ENCODE measurements around the gene DHRSX.
"Not testable (repeated sequence)": the region's sequence is repeated elsewhere in the genome, so short reads cannot be mapped to it uniquely, and the experiment has no call there.

The DHRSX gene

GRCh38 chrX:2492531-2493218, 8.1 kb downstream of the DHRSX start:
- DNase-seq, result no peak

GRCh38 chrX:2490634-2491033, 10.1 kb downstream of the DHRSX start:
- DNase-seq, result no peak

GRCh38 chrX:2489446-2490445, 11.0 kb downstream of the DHRSX start:
- no peak for DNase-seq

GRCh38 chrX:2488621-2489285, 12.0 kb downstream of the DHRSX start:
- DNase-seq, result no peak

- no peak for DNase-seq
Measured at GRCh38 chrX:2487366-2487765, 13.4 kb downstream of the DHRSX start.

- DNase-seq, result no peak
Measured at GRCh38 chrX:2486476-2487133, 14.2 kb downstream of the DHRSX start.

GRCh38 chrX:2485789-2486345, 14.9 kb downstream of the DHRSX start:
- DNase-seq, result no peak

- DNase-seq, result no peak
Measured at GRCh38 chrX:2484721-2485648, 15.8 kb downstream of the DHRSX start.

GRCh38 chrX:2484256-2484655, 16.5 kb downstream of the DHRSX start:
- no peak for DNase-seq

GRCh38 chrX:2483398-2484060, 17.2 kb downstream of the DHRSX start:
- DNase-seq, result no peak

GRCh38 chrX:2481597-2481996, 19.2 kb downstream of the DHRSX start:
- not testable (repeated sequence) for DNase-seq

- not testable (repeated sequence) for DNase-seq
Measured at GRCh38 chrX:2479982-2480381, 20.8 kb downstream of the DHRSX start.

GRCh38 chrX:2479420-2479780, 21.4 kb downstream of the DHRSX start:
- no peak for DNase-seq

GRCh38 chrX:2478546-2479419, 22.0 kb downstream of the DHRSX start:
- no peak for DNase-seq

GRCh38 chrX:2477313-2477712, 23.5 kb downstream of the DHRSX start:
- not testable (repeated sequence) for DNase-seq

GRCh38 chrX:2474963-2475726, 25.6 kb downstream of the DHRSX start:
- no peak for DNase-seq

- no peak for DNase-seq
Measured at GRCh38 chrX:2474280-2474962, 26.4 kb downstream of the DHRSX start.

- not testable (repeated sequence) for DNase-seq
Measured at GRCh38 chrX:2473064-2473463, 27.7 kb downstream of the DHRSX start.

Data from stimulated activated CD4-positive, alpha-beta T cell treated with anti-CD3 and anti-CD28 coated beads, Interleukin-4, amount 100 ng/mL, for 4 hours (primary cell).